H9 (cell line): Measurements from ENCODE around the gene KIR2DL4. TPM values are rescaled to one million over a fixed set of nuclear protein-coding genes. Genes with fewer than 3 reads are reported as not detected.

ENCODE experiments used
- DNase-seq: peaks from one replicate; pipeline ENCODE4 v3.0.0-alpha.2; 2017
- H2AFZ ChIP-seq: one replicate; pipeline ENCODE4 v1.6.1; 2013; ENCODE audit warnings: mild to moderate bottlenecking, low read length, control low read depth, moderate library complexity
- H2AK5ac ChIP-seq: 2 replicates; pipeline ENCODE4 v1.6.1; 2013; ENCODE audit warnings: low read length, control low read depth, mixed read lengths; ENCODE audit not compliant: insufficient read length
- H2BK120ac ChIP-seq: one replicate; pipeline ENCODE4 v1.6.1; 2013; ENCODE audit warnings: low read depth, mild to moderate bottlenecking, low read length, control low read depth, inconsistent platforms; ENCODE audit not compliant: poor library complexity, severe bottlenecking
- H2BK12ac ChIP-seq: 2 replicates; pipeline ENCODE4 v1.6.1; 2013; ENCODE audit warnings: low read length, control low read depth, mixed read lengths, low read depth; ENCODE audit not compliant: insufficient read length
- H2BK15ac ChIP-seq: 2 replicates; pipeline ENCODE4 v1.6.1; 2013; ENCODE audit warnings: low read depth, low read length, control low read depth
- H2BK20ac ChIP-seq: one replicate; pipeline ENCODE4 v1.6.1; 2013; ENCODE audit warnings: low read depth, mild to moderate bottlenecking, low read length, control low read depth, inconsistent platforms; ENCODE audit not compliant: poor library complexity, severe bottlenecking
- H2BK5ac ChIP-seq: 2 replicates; pipeline ENCODE4 v1.6.1; 2013; ENCODE audit warnings: low read length, control low read depth, mixed read lengths; ENCODE audit not compliant: insufficient read length
- H3K14ac ChIP-seq: 2 replicates; pipeline ENCODE4 v1.6.1; 2013; ENCODE audit warnings: low read length, control low read depth; ENCODE audit not compliant: insufficient read depth
- H3K18ac ChIP-seq: 2 replicates; pipeline ENCODE4 v1.6.1; 2013; ENCODE audit warnings: low read depth, mild to moderate bottlenecking, mixed read lengths, low read length, control low read depth; ENCODE audit not compliant: insufficient read length
- H3K23ac ChIP-seq: 2 replicates; pipeline ENCODE4 v1.6.1; 2013; ENCODE audit warnings: low read length, control low read depth, mixed read lengths, low read depth; ENCODE audit not compliant: insufficient read length
- H3K23me2 ChIP-seq: 2 replicates; pipeline ENCODE4 v1.6.1; 2013; ENCODE audit warnings: low read depth, mild to moderate bottlenecking, mixed read lengths, low read length, control low read depth; ENCODE audit not compliant: insufficient read length, poor library complexity, severe bottlenecking
- H3K27ac ChIP-seq: 2 replicates; pipeline ENCODE4 v1.5.1; 2013; ENCODE audit warnings: low read length, control low read depth, mixed read lengths, low read depth; ENCODE audit not compliant: insufficient read length
- H3K27me3 ChIP-seq: 2 replicates; pipeline ENCODE4 v1.6.1; 2013; ENCODE audit warnings: low read length, control low read depth, inconsistent platforms; ENCODE audit not compliant: insufficient read depth
- H3K4ac ChIP-seq: 2 replicates; pipeline ENCODE4 v1.6.1; 2013; ENCODE audit warnings: low read depth, mild to moderate bottlenecking, control low read depth, inconsistent platforms, low read length, moderate library complexity
- H3K4me1 ChIP-seq: 2 replicates; pipeline ENCODE4 v1.6.1; 2013; ENCODE audit warnings: low read length, control low read depth, inconsistent platforms; ENCODE audit not compliant: insufficient read depth
- H3K4me2 ChIP-seq: 2 replicates; pipeline ENCODE4 v1.6.1; 2013; ENCODE audit warnings: low read length, control low read depth, mixed read lengths; ENCODE audit not compliant: insufficient read length, insufficient read depth
- H3K56ac ChIP-seq: 2 replicates; pipeline ENCODE4 v1.6.1; 2013; ENCODE audit warnings: low read depth, mild to moderate bottlenecking, mixed read lengths, low read length, control low read depth; ENCODE audit not compliant: insufficient read length
- H3K79me1 ChIP-seq: 2 replicates; pipeline ENCODE4 v1.6.1; 2013; ENCODE audit warnings: low read depth, mild to moderate bottlenecking, moderate library complexity, low read length, control low read depth, inconsistent platforms; ENCODE audit not compliant: insufficient read depth, poor library complexity, severe bottlenecking
- H3K79me2 ChIP-seq: 2 replicates; pipeline ENCODE4 v1.6.1; 2013; ENCODE audit warnings: low read length, control low read depth, inconsistent platforms; ENCODE audit not compliant: insufficient read depth
- H3K9ac ChIP-seq: 2 replicates; pipeline ENCODE4 v1.6.1; 2013; ENCODE audit warnings: low read length, control low read depth, mixed read lengths; ENCODE audit not compliant: insufficient read length; ENCODE audit errors: extremely low read depth
- H3K9me3 ChIP-seq: one replicate; pipeline ENCODE4 v1.6.1; 2013; ENCODE audit warnings: low read depth, low read length, inconsistent platforms; ENCODE audit not compliant: control insufficient read depth
- H3T11ph ChIP-seq: one replicate; pipeline ENCODE4 v1.6.1; 2013; ENCODE audit warnings: mild to moderate bottlenecking, low read length, control low read depth, inconsistent platforms
- H4K20me1 ChIP-seq: one replicate; pipeline ENCODE4 v1.6.1; 2013; ENCODE audit not compliant: control insufficient read depth, insufficient read length, insufficient read depth
- H4K5ac ChIP-seq: 2 replicates; pipeline ENCODE4 v1.6.1; 2013; ENCODE audit warnings: low read depth, mild to moderate bottlenecking, mixed read lengths, low read length, control low read depth; ENCODE audit not compliant: insufficient read length
- H4K8ac ChIP-seq: replicated peaks from 2 replicates; pipeline ENCODE4 v1.6.1; 2013; ENCODE audit warnings: low read length, control low read depth, mixed read lengths, low read depth; ENCODE audit not compliant: insufficient read length
- H4K91ac ChIP-seq: 2 replicates; pipeline ENCODE4 v1.6.1; 2013; ENCODE audit warnings: low read depth, mild to moderate bottlenecking, moderate library complexity, mixed read lengths, low read length, control low read depth; ENCODE audit not compliant: insufficient read length
- H3K27ac Mint-ChIP-seq, 3 experiments: 2 replicates in 2 of 3; 3 replicates in 1 of 3; pipeline ENCODE4 v1.8.0; 2020 to 2021; ENCODE audit warnings: mixed read lengths in 3 of 3, mild to moderate bottlenecking in 1 of 3, moderate library complexity in 1 of 3
- H3K27me3 Mint-ChIP-seq: 2 replicates; pipeline ENCODE4 v1.8.0; 2021; ENCODE audit warnings: low read depth, mild to moderate bottlenecking, moderate library complexity, mixed read lengths
- H3K36me3 Mint-ChIP-seq, 3 experiments: 2 replicates in 2 of 3; 3 replicates in 1 of 3; pipeline ENCODE4 v1.8.0; 2020 to 2021; ENCODE audit warnings: low read depth in 3 of 3, mixed read lengths in 3 of 3; ENCODE audit not compliant: insufficient read depth in 1 of 3
- H3K4me1 Mint-ChIP-seq, 2 experiments: 2 replicates each; pipeline ENCODE4 v1.8.0; 2020; ENCODE audit warnings: mixed read lengths in 2 of 2
- H3K4me3 Mint-ChIP-seq, 2 experiments: 2 replicates in 1 of 2; 3 replicates in 1 of 2; pipeline ENCODE4 v1.8.0; 2020 to 2021; ENCODE audit warnings: mild to moderate bottlenecking in 2 of 2, mixed read lengths in 2 of 2, moderate library complexity in 1 of 2
- H3K9me3 Mint-ChIP-seq, 2 experiments: 2 replicates in 1 of 2; 3 replicates in 1 of 2; pipeline ENCODE4 v1.8.0; 2020; ENCODE audit warnings: mild to moderate bottlenecking in 2 of 2, mixed read lengths in 2 of 2, moderate library complexity in 1 of 2
- WGBS: extraction: QIAGEN DNeasy Blood & Tissue Kit; methylation state at CpG from one replicate; pipeline ENCODE4 v1.1.7; 2013; ENCODE audit warnings: missing lambda C conversion rate, low lambda C conversion rate, mixed read lengths; ENCODE audit not compliant: insufficient read length; ENCODE audit errors: extremely low coverage; 5-methylcytosine and 5-hydroxymethylcytosine counted together
- total RNA-seq: library from RNA; stranded (reverse); gene quantifications from 2 replicates; pipeline ENCODE4 v1.2.1, GENCODE V29; 2021
- TF ChIP-seq, protein P1 (sequence below): fragments of 200-600 bp; sonication (generic); conservative IDR thresholded peaks from 3 replicates; pipeline ENCODE4 v1.8.0; 2021; ENCODE audit warnings: antibody characterized with exemption, mild to moderate bottlenecking

The KIR2DL4 gene
- total RNA-seq, 1 experiment from 2014 or later: not detected

- Histone ChIP-seq H3K14ac (no peak overlapping the region), H3K56ac (no peak overlapping the region), H2AFZ (no peak overlapping the region), H2BK120ac (no peak overlapping the region), H2BK15ac (no peak overlapping the region), H4K91ac (no peak overlapping the region), H3K18ac (no peak overlapping the region), H3T11ph (no peak overlapping the region), H4K5ac (no peak overlapping the region), H3K23ac (no peak overlapping the region), H2AK5ac (no peak overlapping the region), H3K23me2 (no peaks in the 10 kb centered on the region), H3K4ac (no peak overlapping the region), H3K4me1 (no peaks in the 10 kb centered on the region), H3K79me1 (no peaks in the 10 kb centered on the region), H3K27me3 (no peaks in the 10 kb centered on the region), H3K9me3 (peaks cover 78% of the 10 kb centered on the region), H2BK20ac (no peak overlapping the region), H3K27ac (no peak overlapping the region), H3K79me2 (no peaks in the 10 kb centered on the region), H2BK5ac (no peak overlapping the region), H4K20me1 (no peaks in the 10 kb centered on the region), H2BK12ac (no peak overlapping the region), H3K9ac (no peak overlapping the region), H3K4me2 (no peak overlapping the region), H4K8ac (no peak overlapping the region)
- H3K9me3 Mint-ChIP-seq: peaks cover 28 to 42% of the 10 kb centered on the region in 2 experiments
- H3K27me3 Mint-ChIP-seq: peaks cover 6% of the 10 kb centered on the region
- H3K4me3 Mint-ChIP-seq: no peak overlapping the region
- TF ChIP-seq, protein P1, sequence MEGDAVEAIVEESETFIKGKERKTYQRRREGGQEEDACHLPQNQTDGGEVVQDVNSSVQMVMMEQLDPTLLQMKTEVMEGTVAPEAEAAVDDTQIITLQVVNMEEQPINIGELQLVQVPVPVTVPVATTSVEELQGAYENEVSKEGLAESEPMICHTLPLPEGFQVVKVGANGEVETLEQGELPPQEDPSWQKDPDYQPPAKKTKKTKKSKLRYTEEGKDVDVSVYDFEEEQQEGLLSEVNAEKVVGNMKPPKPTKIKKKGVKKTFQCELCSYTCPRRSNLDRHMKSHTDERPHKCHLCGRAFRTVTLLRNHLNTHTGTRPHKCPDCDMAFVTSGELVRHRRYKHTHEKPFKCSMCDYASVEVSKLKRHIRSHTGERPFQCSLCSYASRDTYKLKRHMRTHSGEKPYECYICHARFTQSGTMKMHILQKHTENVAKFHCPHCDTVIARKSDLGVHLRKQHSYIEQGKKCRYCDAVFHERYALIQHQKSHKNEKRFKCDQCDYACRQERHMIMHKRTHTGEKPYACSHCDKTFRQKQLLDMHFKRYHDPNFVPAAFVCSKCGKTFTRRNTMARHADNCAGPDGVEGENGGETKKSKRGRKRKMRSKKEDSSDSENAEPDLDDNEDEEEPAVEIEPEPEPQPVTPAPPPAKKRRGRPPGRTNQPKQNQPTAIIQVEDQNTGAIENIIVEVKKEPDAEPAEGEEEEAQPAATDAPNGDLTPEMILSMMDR: no peak
- WGBS: no CpG with 5 or more reads among the region's 8 CpGs
- DNase-seq: no peak
- no peaks in the 10 kb centered on the region for H3K4me1 Mint-ChIP-seq
- no peak overlapping the region for H3K27ac Mint-ChIP-seq
- H3K36me3 Mint-ChIP-seq: peaks cover under 1 to 32% (median 4%) of the 10 kb centered on the region in 3 experiments; a peak in 5 of 7 replicates
Observed at GRCh38 chr19:54792814-54793213, 10.6 kb upstream of the KIR2DL4 start.
